Activated CD4-positive, CD25-positive, alpha-beta regulatory T cell treated with anti-CD3 and anti-CD28 coated beads, Interleukin-2, amount 50 U/mL, for 72 hours (primary cell): Measurements from ENCODE around the gene NKX6-2.
"Not testable (repeated sequence)": the region's sequence is repeated elsewhere in the genome, so short reads cannot be mapped to it uniquely, and the experiment has no call there.

Source experiments
- DNase-seq: peaks from one replicate; pipeline ENCODE4 v3.0.0; 2021

The NKX6-2 gene

GRCh38 chr10:132752378-132752777, 33.6 kb downstream of the NKX6-2 start:
- DNase-seq = no peak

- DNase-seq = no peak
Observed at GRCh38 chr10:132750936-132751335, 35.0 kb downstream of the NKX6-2 start.

GRCh38 chr10:132749371-132749795, 36.6 kb downstream of the NKX6-2 start:
- no peak for DNase-seq

GRCh38 chr10:132748545-132749370, 37.2 kb downstream of the NKX6-2 start:
- DNase-seq = no peak

- DNase-seq = no peak
Observed at GRCh38 chr10:132748135-132748534, 37.8 kb downstream of the NKX6-2 start.

- DNase-seq = no peak
Observed at GRCh38 chr10:132746801-132747625, 38.9 kb downstream of the NKX6-2 start.

GRCh38 chr10:132746386-132746785, 39.6 kb downstream of the NKX6-2 start:
- DNase-seq = no peak

GRCh38 chr10:132745971-132746370, 40.0 kb downstream of the NKX6-2 start:
- no peak for DNase-seq

- DNase-seq = no peak
Observed at GRCh38 chr10:132745511-132745910, 40.4 kb downstream of the NKX6-2 start.

- DNase-seq = no peak
Observed at GRCh38 chr10:132744839-132745238, 41.1 kb downstream of the NKX6-2 start.

- DNase-seq = no peak
Observed at GRCh38 chr10:132743925-132744490, 41.9 kb downstream of the NKX6-2 start.

- DNase-seq = not testable (repeated sequence)
Observed at GRCh38 chr10:132743196-132743924, 42.6 kb downstream of the NKX6-2 start.

- DNase-seq = no peak
Observed at GRCh38 chr10:132742837-132743194, 43.1 kb downstream of the NKX6-2 start.

GRCh38 chr10:132742167-132742836, 43.6 kb downstream of the NKX6-2 start:
- DNase-seq = no peak

- DNase-seq = no peak
Observed at GRCh38 chr10:132740588-132740987, 45.4 kb downstream of the NKX6-2 start.

- DNase-seq = no peak
Observed at GRCh38 chr10:132739225-132739613, 46.7 kb downstream of the NKX6-2 start.

- DNase-seq = no peak
Observed at GRCh38 chr10:132738454-132739224, 47.3 kb downstream of the NKX6-2 start.

GRCh38 chr10:132737390-132738048, 48.4 kb downstream of the NKX6-2 start:
- DNase-seq = no peak

- no peak for DNase-seq
Observed at GRCh38 chr10:132735923-132736391, 50.0 kb downstream of the NKX6-2 start.

- DNase-seq = no peak
Observed at GRCh38 chr10:132735341-132735775, 50.6 kb downstream of the NKX6-2 start.

- no peak for DNase-seq
Observed at GRCh38 chr10:132733926-132734325, 52.0 kb downstream of the NKX6-2 start.
